ENCODE measurements around the gene TOMM40L.
"Not testable (repeated sequence)": the region's sequence is repeated elsewhere in the genome, so short reads cannot be mapped to it uniquely, and the experiment has no call there.

TOMM40L gene

DNA sequence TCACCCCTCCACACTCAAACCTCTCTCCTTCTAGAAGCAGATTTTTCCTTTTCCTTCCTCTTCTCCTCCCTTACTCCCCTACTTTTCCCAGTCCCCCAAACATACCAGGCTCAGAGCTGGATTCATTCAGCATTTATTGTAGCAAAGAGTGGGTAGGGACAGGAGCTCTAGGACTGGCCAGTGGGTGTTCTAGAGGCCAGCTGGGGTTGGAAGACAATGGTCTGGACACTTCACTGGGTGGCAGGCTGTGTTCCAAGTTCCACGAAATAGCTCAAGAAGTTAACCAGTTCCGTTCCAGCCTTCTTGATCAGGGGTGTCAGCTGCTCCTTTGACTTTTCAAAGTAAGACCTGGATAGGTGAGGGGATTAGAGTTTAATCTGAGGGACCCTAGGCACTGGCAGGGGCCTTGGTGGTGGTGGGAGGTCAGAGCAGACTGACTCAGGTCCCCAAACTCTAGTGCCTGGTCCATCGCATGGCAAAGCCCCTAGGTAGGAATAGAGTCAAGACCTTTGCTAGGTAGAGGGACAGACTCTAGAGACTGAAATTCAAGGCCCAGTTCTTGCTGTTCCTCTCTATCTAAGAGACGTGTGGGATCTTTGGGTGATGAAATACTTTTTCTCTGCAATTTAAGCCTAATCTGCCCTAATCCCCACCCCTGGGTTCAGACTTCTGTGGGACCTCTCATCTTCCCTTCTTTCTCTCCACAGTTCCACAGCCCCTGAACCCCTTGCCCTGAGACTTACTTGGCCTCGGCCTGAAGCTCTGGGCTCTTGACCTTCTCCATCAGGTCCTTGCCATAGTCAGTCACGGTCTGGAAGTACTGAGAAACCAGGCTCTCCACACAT, 3.5 kb upstream of the TOMM40L start:
- no peak for DNase-seq

DNA sequence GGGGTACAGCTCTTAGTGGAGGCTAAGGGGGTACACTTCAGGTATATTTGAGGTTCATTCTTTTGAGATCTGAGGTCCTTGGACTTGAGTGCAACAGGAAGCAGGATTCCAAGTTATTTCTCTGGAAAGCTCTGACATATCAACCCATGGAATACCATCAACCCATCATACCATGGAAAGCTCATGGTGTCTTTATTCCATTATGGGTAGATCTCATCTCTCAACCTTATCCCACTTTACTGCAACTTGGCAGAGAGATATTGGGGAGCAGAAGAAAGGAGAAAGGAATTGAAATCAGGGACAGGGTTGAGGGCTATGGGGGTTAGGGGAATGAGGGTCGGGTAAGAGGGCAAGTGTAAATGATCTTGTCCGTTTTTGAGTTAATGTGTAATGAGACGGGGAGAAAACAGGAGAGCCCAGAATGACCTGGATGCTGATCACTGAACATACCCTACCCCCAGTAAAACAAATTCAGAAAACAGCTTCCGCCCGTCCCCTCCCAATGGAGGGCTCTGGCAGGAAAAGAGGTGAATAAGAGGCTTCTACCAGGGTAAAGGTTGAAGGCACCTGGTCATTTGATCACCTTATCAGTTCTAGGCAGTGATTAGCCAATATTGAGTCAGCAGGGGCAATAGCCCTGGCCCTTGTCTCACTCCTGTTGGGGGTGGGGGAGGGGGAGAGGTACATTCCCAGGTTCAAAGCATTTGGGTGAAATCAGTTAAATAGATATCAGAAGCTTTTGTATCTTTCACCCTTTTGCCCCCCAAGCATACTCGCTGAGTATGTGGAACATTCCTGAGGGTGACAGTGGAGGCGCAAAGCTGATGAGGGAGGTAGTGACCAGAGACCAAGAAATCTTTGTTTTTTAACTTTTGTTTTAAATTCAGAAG, 1.8 kb upstream of the TOMM40L start:
- DNase-seq = no peak

DNA sequence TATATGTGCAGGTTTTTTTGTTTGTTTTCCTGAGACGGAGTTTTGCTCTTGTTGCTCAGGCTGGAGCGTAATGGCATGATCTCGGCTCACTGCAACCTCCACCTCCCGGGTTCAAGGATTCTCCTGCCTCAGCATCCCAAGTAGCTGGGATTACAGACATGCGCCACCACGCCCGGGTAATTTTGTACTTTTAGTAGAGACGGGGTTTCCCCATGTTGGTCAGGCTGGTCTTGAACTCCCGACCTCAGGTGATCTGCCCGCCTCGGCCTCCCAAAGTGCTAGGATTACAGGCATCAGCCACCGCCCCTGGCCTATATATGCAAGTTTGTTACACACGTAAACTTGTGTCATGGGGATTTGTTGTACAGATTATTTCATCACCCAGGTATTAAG, 1.2 kb upstream of the TOMM40L start:
- DNase-seq = not testable (repeated sequence)

DNA sequence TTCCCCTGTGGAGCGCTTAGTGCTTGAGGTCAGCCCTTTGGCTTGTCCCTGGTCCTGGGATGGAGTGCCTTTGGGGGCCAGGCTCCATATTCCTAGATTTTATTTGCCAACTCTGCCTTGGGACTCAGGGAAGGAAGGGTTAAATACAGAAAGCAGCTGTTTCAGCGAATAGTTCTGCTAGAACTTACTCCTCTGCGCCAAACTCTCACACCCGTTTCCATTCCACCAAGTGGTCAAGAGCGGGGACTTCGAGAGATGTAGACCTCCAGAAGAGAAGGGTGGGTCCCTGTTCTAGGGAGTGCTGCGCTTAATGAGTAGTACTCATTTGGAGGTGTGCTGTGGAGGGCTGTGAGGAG, 704 bp upstream of the TOMM40L start:
- no peak for DNase-seq

DNA sequence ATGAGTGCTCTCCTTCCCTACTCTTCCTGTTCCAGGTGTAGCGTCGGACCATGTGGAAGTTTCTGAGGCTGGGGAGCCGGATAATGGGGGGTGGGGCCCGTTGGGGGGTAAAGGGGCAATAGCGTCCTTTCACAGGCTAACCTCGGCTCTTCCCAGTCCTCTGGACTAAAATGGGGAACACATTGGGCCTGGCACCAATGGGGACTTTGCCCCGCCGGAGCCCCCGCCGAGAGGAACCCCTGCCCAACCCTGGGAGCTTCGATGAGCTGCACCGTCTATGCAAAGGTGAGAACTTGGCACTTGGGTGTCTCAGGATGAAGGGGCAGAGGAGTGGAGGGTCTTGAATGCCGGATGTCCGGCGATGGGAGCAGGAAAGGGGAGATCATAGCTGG, 456 bp downstream of the TOMM40L start:
- DNase-seq = no peak

DNA sequence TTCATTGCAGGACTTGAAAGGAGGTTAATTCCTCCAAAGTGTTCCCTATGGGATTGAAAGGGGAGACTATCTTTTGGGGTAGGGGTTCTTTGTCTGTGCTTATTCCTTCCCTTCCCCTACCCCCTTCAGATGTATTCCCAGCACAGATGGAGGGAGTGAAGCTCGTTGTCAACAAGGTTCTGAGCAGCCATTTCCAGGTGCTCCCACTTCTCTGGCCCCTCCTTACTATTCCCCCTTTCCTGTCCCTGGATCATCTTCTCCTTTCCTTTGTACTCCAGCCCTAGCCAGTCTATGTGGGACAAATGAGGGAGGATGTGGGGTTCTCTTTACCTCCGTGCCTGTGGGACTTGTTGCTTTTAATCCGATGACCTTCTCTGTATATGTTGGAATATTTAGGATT, 899 bp downstream of the TOMM40L start:
- DNase-seq = no peak

DNA sequence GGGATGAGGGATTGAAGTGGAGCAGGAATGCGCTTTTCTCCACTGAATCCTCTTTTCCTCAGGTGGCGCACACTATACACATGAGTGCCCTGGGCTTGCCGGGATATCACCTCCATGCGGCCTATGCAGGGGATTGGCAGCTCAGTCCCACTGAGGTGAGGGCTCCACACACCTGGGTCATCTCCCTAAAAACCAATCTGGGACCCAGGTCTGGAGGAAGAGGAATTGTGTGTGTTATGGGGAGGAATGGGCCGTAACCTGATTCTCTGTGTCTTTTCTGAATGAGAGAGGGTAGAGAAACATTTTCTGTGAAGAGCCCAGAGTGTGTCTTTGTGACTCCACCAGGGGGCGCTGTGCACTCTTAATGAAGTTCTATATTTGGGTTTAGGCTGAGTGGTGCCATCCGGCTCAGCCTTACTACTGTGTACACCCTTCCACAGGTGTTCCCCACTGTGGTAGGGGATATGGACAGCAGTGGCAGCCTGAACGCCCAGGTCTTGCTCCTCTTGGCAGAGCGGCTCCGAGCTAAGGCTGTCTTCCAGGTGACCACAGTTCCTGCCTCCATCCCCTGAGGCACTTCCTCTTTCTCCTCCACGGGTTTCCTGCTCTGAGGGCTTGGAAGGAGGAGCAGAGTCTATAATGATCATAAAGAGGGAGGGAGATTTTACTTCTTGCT, 1.5 kb downstream of the TOMM40L start:
- peak; percentile 77 for DNase-seq

DNA sequence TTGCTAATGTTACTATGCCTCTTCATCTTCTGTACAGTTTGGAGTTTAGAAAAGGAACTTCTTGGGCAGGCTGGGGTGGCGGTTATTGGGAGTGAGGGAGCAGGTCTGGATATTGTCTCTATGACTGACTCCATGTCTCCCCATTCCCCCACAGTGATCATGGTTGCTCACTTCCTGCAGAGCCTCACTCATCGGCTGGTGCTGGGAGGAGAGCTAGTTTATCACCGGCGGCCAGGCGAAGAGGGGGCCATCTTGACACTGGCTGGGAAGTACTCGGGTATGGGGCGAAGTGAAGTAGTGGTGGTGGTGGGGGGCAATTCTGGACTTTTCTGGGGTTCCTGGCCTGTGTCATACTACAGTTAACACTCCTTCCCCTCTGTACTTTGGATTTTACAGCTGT, 2.2 kb downstream of the TOMM40L start:
- DNase-seq = no peak

DNA sequence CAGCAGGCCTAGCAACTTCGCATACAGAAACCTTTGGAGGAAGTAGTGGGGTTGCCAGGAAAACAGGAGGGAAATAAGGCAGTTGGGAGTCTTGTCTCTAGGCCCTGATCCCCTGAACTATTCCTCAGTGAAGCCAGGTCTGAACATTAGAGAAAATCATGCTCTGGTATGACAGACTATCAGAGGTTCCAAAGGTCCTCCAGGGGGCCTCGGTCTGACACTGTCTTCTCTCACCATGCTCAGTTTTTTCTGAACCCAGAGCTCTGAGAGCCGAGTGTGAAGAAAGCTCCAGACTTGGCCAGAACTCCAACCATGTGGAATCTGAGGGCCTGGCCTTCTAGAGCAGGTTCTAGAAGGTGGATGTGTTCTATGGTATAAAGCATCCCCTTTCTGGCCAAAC, 4.0 kb downstream of the TOMM40L start:
- no peak for DNase-seq

DNA sequence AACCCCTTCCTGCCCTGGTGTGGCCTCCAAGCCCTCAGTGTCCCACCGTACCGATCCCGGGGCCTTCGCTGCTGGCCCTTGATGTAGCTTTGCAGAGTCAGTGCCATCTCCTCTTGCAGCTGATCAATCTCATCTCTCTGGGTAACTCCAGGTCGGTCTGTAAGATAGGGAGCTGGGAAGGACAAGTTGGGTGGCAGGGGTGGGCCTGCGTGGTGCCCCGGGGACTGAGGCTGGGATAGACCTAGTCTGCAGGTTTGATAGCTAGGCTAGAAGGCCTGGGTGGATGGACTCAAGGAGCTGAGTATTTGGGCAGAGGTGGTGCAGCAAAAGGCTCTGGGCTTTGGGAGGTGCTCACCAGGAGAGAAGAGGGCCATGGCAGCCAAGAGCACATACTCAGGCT, 4.9 kb downstream of the TOMM40L start:
- no peak for DNase-seq

DNA sequence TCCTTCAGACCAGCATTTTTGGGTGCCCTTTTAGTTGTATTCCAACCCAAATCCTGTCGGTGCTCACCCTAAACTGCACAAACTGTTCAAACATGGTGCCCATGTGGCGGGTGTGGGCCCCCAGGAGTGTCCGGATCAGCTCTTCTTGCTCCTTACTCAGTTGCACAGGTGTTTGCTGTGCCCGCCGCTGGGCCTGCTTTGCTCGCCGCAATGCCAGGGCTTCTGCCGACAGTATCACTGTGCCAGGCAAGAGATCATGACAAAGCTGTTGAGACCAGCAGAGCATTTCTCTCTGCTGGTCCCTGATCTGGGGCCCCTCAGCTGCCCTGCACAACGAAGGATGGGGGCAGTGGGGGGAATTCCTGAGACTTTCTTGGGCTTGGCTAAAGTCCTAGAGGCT, 7.2 kb downstream of the TOMM40L start:
- DNase-seq = no peak

DNA sequence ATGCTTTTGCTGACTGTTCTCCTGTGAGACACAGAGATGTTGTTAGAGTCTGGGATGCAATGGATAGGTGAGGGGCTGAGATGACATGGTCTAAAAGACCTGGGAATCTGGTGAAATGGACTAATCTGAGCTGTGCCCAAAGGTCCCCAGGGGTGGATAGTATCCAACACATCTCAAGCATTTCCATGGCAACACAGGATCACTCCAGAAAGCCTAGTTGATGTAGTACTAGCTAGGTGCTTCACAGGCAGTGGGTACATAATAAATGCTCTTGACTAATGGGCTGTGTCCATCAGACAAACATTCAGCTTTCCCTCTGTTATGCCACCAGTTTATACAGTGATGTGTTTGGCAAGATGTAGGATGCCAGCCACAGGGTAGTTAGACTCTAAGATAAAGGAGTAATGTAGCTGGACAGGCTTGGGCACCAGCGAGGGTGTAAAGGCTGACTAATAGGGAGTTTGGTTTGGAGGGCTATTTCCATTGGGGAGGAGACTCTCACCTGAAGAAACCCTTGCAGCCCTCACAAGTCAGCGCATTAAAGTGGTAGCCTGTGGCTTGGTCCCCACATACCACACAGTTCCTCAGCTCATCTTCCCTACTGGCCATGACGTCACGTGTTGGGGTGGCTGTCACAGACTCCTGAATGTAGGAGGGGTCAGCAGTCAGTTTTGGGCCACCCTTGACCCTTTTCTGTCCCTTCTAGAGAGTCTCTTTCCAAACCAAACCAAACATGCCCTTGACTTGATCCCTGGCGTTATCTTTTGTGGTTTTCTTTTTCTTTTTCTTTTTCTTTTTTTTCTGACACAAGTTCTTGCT, 10.3 kb downstream of the TOMM40L start:
- no peak for DNase-seq

DNA sequence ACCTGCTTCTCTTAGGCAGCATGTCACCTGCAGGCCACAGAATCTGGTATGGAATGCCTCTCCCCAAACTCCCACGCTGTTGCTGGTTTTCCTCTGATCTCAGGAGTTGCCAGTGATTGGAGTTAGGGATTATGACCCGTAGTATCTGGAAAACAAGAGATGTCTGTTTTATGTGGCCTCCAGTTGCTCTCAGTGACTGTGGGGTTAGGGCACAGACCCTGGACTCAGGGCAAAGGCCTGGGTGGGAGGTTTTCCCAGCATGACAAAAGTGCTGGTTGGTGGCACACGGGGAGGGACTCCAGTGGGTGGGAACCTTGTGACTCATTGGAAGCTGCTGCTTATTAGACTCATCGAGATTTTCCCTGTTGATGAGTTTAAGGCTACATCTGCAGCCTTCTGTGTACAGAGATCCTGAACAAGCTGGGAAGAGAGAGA, 12.2 kb downstream of the TOMM40L start, which contains the start of gene NR1I3:
TSS of gene NR1I3 (minus strand) at position 165 of the 435 bp plus-strand sequence. CDS start 1,638 bp downstream, outside the sequence.
- no peak for DNase-seq

DNA sequence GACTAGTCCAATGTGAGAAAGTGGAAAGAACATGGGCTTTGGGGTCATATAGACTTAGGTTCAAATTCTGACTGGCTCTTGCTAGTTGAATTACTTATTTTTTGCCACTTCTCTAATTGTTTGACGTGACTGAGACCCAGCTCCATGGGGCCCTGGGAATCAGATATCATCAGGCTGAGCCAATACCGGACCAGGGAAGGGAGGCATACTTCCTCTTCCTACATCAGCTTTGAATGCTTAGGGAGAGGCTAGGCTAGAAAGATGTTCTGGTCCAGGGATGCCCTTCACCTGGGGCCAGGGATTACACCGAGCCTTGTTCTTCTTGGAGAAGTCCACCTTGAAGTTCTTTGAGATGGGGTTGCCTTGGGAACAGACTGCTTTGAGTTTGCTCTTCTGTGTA, 15.8 kb downstream of the TOMM40L start:
- no peak for DNase-seq

DNA sequence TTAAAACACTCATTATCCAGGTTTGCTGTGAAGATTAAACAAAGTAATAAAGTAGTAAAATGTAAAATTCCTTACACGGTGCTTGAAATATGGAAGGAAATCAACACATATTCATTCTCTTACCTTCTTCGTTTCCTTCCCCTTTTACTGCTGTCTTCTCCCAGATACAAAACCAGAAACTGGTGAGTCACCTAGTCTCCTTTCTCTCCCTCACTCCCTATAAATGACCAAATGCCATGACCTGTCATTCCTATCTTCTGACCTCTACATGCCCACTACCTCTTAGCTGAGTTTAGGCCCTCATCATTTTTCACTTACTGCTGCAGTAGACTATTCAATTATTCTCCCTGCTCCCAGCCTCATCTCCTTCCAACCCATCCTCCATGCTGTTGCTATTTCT, 16.5 kb downstream of the TOMM40L start:
- no peak for DNase-seq

DNA sequence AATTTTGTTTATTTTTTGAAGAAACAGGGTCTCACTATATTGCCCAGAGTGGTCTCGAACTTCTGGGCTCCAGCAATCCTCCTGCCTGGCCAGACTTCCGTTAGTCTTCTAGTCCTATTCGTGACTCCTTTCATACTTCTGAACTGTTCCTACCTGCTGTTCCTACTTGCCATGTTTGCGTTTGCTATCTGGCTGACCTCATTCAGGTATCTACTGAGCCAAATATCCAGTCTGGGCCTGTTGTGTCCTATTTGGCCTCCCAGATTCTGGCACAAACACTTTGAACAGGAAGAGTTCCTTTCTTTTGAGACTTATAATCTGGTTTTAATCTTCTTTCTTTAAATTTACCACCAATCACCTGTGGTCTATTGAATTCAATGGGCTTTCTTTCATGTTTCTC, 19.0 kb downstream of the TOMM40L start:
- no peak for DNase-seq

DNA sequence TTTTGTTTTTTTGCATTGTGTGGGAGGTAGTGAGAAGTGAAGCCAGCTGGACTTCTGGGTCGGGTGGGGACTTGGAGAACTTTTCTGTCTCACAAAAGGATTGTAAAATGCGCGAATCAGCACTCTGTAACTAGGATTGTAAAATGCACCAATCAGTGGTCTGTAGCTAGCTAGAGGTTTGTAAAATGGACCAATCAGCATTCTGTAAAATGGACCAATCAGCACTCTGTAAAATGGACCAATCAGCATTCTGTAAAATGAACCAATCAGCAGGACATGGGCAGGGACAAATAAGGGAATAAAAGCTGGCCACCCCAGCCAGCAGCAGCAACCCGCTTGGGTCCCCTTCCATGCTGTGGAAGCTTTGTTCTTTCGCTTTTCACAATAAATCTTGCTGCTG, 24.2 kb downstream of the TOMM40L start:
- not testable (repeated sequence) for DNase-seq

DNA sequence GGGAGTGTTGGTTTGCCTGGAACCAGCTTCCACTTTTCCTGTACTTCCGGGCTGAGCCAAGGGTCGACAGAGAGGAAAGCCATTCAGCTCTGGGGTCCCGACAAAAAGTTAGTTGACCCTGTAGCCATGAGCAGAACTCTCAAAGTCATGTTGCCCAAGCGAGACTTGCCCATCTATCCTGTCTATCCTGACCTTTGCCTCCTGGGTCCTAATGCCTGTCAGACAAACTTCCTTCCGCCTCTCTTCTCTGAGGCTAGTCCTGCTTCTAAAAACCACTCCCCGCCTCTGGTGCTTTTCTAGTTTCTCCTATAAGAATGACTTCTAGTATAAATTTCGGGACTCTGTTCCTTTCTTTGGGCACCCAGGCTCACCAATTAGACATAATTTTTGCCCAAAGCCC, 25.0 kb downstream of the TOMM40L start:
- DNase-seq = no peak

DNA sequence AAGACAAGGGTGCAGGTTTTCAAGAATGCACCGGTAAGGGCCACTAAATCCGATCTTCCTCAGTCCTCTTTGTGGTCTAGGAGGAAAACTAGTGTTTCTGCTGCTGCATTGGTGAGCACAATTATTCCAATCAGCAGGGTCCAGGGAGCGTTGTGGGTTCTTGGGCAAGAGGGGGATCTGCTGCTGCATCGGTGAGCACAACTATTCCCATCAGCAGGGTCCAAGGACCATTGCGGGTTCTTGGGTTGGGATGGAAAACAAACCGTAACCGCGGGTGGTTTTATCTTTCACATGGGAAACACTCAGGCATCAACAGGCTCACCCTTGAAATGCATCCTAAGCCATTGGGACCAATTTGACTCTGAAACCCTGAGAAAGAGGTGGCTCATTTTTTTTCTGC, 25.7 kb downstream of the TOMM40L start:
- no peak for DNase-seq

DNA sequence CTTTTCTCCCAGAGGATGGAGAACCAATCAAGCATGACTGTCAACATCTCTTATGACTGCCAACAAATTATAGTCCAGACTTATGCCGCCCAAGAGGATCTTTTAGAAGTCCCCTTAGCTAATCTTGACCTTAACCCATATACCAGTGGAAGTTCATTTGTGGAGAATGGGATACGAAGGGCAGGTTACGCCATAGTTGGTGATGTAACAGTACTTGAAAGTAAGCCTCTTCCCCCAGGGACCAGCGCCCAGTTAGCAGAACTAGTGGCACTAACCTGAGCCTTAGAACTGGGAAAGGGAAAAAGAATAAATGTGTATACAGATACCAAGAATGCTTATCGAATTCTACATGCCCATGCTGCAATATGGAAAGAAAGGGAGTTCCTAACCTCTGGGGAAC, 29.4 kb downstream of the TOMM40L start:
- not testable (repeated sequence) for DNase-seq

DNA sequence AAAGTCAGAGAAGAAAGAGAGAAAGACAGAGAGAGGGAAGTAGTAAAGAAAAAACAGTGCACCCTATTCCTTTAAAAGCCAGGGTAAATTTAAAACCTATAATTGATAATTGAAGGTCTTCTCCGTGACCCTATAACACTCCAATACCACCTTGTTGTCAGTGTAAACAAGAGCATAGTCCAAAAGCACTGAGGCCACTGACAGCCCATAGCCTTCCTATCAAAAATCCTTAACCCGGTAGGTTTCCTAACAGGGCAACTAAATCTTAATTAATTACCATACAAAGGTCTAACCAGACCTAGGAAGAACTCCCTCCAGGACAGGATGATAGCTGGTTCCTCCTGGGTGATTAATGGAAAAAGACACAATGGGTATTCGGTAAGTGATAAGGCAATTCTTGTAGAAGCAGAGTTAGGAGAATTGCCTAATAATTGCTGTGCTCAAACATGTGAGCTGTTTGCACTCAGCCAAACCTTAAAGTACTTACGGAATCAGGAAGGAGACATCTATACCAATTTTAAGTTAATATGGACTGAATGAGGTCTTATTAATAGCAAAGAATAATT, 30.2 kb downstream of the TOMM40L start:
- not testable (repeated sequence) for DNase-seq

DNA sequence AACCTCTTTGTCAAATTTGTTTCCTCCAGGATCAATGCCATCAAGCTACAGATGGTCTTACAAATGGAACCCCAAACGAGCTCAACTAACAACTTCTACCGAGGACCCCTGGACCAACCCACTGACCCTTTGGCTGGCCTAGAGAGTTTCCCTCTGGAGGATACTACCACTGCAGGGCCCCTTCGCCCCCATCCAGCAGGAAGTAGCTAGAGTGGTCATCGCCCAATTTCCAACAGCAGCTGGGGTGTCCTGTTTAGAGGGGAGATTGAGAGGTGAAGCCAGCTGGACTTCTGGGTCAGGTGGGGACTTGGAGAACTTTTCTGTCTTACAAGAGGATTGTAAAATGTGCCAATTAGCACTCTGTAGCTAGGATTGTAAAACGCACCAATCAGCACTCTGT, 31.2 kb downstream of the TOMM40L start:
- not testable (repeated sequence) for DNase-seq
